B cell (primary cell): ENCODE data around the gene DENND2C. TPM values are rescaled to one million over a fixed set of nuclear protein-coding genes. Genes with fewer than 3 reads are reported as not detected.

ENCODE experiments used
- ATAC-seq: fragments of 200-7000 bp; cut with Tn5 transposase; one replicate; pipeline ENCODE4 v1.10.0; 2021; ENCODE audit warnings: low read depth, mild to moderate bottlenecking, moderate number of reproducible peaks, moderate library complexity
- CTCF ChIA-PET: fragments of 350-600 bp; sonication (Branson Sonifier 250); formaldehyde crosslinking; loops from one replicate; lab custom pipeline; 2021; ENCODE audit warnings: antibody characterized with exemption, inconsistent platforms; lab: Charles Lee
- POLR2A ChIA-PET: fragments of 350-600 bp; sonication (Branson Sonifier 250); formaldehyde crosslinking; loops from one replicate; lab custom pipeline; 2021; ENCODE audit warnings: antibody characterized with exemption; lab: Charles Lee
- DNase-seq: peaks from one replicate; pipeline ENCODE4 v3.0.0; 2013
- H2AFZ ChIP-seq: 2 replicates; pipeline ENCODE4 v1.6.1; 2012; ENCODE audit warnings: mild to moderate bottlenecking, low read depth, low read length; ENCODE audit not compliant: insufficient read depth, poor library complexity, severe bottlenecking
- H3K27ac ChIP-seq, 2 donors: 1 replicate in 1 of 2; 2 replicates in 1 of 2; pipeline ENCODE4 v1.5.1; 2012 to 2013; ENCODE audit warnings: low read length in 2 of 2, mild to moderate bottlenecking in 2 of 2, moderate library complexity in 1 of 2
- H3K27me3 ChIP-seq, 4 experiments: fragments of 200-600 bp in 1 of 4; sonication (generic) in 1 of 4; replicated peaks in 1 of 4; 1 replicate in 2 of 4; 2 replicates in 2 of 4; pipeline versions ENCODE4 v1.6.1 to v1.7.0; 2013 to 2016; ENCODE audit warnings: low read length in 3 of 4, mild to moderate bottlenecking in 2 of 4, mixed read lengths in 1 of 4, moderate library complexity in 1 of 4; ENCODE audit not compliant: insufficient read depth in 4 of 4, control insufficient read depth in 3 of 4; ENCODE audit errors: control extremely low read depth in 1 of 4
- H3K36me3 ChIP-seq, 2 experiments: replicated peaks in 1 of 2; 1 replicate in 1 of 2; 2 replicates in 1 of 2; pipeline versions ENCODE4 v1.6.1 to v1.7.1; 2013; ENCODE audit warnings: low read length in 1 of 2; ENCODE audit not compliant: insufficient read depth in 2 of 2, control insufficient read depth in 1 of 2; ENCODE audit errors: control extremely low read depth in 1 of 2, extremely low read depth in 1 of 2
- H3K4me1 ChIP-seq, 2 donors: fragments of 200-600 bp in 1 of 2; sonication (generic) in 1 of 2; 1 replicate in 1 of 2; 2 replicates in 1 of 2; pipeline versions ENCODE4 v1.5.1 to v1.6.1; 2013 to 2017; ENCODE audit warnings: low read length in 2 of 2; ENCODE audit not compliant: control insufficient read depth in 2 of 2, insufficient read depth in 2 of 2
- H3K4me2 ChIP-seq: replicated peaks from 2 replicates; pipeline ENCODE3; 2012; ENCODE audit warnings: mild to moderate bottlenecking, low read depth, low read length; ENCODE audit not compliant: poor library complexity, severe bottlenecking
- H3K4me3 ChIP-seq, 5 experiments: fragments of 200-600 bp in 1 of 5; sonication (generic) in 1 of 5; 1 replicate in 3 of 5; 2 replicates in 2 of 5; pipeline versions ENCODE4 v1.5.1 to v1.7.0; 2011 to 2016; ENCODE audit warnings: low read length in 4 of 5, mild to moderate bottlenecking in 4 of 5, low read depth in 2 of 5, control low read depth in 1 of 5, moderate library complexity in 1 of 5; ENCODE audit not compliant: insufficient read depth in 1 of 5; ENCODE audit errors: control extremely low read depth in 1 of 5, extremely low read depth in 1 of 5
- H3K79me2 ChIP-seq: fragments of 200-600 bp; sonication (generic); one replicate; pipeline ENCODE4 v1.6.0; 2016; ENCODE audit warnings: low read length; ENCODE audit not compliant: control insufficient read depth, insufficient read depth
- H3K9ac ChIP-seq: fragments of 200-600 bp; sonication (generic); 2 replicates; pipeline ENCODE4 v1.6.1; 2017; ENCODE audit warnings: mild to moderate bottlenecking, low read length, moderate library complexity
- H3K9me3 ChIP-seq, 3 donors: one replicate each; pipeline versions ENCODE4 v1.6.1 to v1.7.1; 2013; ENCODE audit warnings: low read length in 2 of 3; ENCODE audit not compliant: control insufficient read depth in 2 of 3, insufficient read depth in 1 of 3; ENCODE audit errors: control extremely low read depth in 1 of 3
- H4K20me1 ChIP-seq: 2 replicates; pipeline ENCODE4 v1.6.0; 2012; ENCODE audit warnings: mild to moderate bottlenecking, low read length; ENCODE audit not compliant: insufficient read depth, control insufficient read depth, poor library complexity, severe bottlenecking
- H3K27ac Mint-ChIP-seq: one replicate; pipeline ENCODE4 v1.8.0; 2021; ENCODE audit warnings: mixed read lengths
- H3K27me3 Mint-ChIP-seq: one replicate; pipeline ENCODE4 v1.8.0; 2021; ENCODE audit warnings: mixed read lengths
- H3K4me1 Mint-ChIP-seq: one replicate; pipeline ENCODE4 v1.8.0; 2021; ENCODE audit warnings: mixed read lengths
- H3K4me3 Mint-ChIP-seq: one replicate; pipeline ENCODE4 v1.8.0; 2021; ENCODE audit warnings: mixed read lengths
- H3K9me3 Mint-ChIP-seq: one replicate; pipeline ENCODE4 v1.8.0; 2022; ENCODE audit warnings: mixed read lengths; ENCODE audit not compliant: insufficient read depth
- CTCF ChIP-seq: fragments of 200-600 bp; IDR thresholded peaks from one replicate; pipeline ENCODE4 v1.8.0; 2022; ENCODE audit warnings: antibody characterized with exemption, mild to moderate bottlenecking
- EZH2 ChIP-seq: IDR thresholded peaks from 2 replicates; pipeline ENCODE4 v1.6.1; 2012; ENCODE audit warnings: borderline replicate concordance, low read depth, mild to moderate bottlenecking, moderate library complexity, low read length; ENCODE audit not compliant: insufficient read depth, poor library complexity, severe bottlenecking
- WGBS: methylation state at CpG from one replicate; pipeline ENCODE4 v1.1.5; 2013; ENCODE audit warnings: missing lambda C conversion rate; ENCODE audit not compliant: insufficient coverage; 5-methylcytosine and 5-hydroxymethylcytosine counted together
- intact Hi-C: fragments of 100-400 bp; cut with micrococcal nuclease; formaldehyde crosslinking; loops from one replicate; pipeline ENCODE4 v1.10.0; 2022
- polyA plus RNA-seq: library from polyadenylated mRNA; depleted of rRNA; stranded (reverse); fragments of >200 nt; gene quantifications from 2 replicates; pipeline ENCODE4 v1.2.3, GENCODE V29; 2012
- total RNA-seq, 2 donors: library from RNA; stranded (reverse); fragments of 120-200 nt in 1 of 2; gene quantifications; 1 replicate in 1 of 2; 2 replicates in 1 of 2; pipeline versions ENCODE4 v1.2.3 to v1.2.4, GENCODE V29; 2013 to 2022

DENND2C gene
- total and polyA plus RNA-seq, 2 donors (not counting 1 experiment from before 2014, with no cell fraction given), result 0.18 to 0.76 TPM

DNA sequence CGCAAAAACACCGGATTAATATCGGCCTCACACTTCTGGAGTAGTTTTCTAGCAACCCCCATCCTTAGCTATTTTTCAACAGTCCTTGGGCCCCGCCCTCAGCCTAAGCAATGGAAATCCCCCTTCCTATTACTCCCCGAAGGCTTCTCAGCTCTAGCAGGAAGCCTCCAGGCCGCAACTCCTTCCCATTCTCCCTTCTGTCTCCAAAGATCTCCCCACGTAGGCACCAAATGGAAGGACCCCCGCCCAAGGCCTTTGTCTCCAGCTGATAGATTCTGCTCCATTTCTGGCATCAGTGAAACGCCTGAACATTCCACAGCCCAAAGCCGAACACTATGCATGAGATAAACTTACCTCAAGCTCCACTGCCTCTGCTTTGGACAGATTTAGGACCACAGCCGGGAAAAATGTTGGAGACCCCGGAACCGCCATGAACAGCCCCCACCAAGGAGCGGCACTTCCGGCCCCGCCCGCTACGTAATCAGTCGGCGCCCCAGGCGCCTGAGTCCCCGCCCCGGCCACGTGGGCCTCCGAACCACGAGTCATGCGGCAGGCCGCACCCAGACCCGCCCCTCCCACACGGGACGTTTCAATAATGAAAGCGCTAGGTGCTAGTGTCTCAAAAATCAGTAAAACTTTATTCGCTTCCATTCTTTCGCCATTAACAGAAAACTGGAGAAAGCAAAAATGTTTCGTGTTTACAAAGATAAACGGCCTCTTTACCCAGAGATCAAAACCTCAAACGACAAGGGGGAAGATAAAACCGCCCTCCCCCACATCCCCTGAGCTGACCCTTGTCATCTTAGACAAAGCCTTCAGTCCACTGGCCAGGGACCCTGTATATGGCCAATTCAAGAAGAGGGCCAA lies 46.7 kb upstream of the DENND2C start, which contains the start of gene NRAS:
TSS of gene NRAS (minus strand) at position 468 of the 867 bp plus-strand sequence. CDS start 611 bp downstream, outside the sequence.
- Mint-ChIP-seq H3K27me3 (no peaks in the 10 kb centered on the region), H3K27ac (peak within 1 kb of the TSS; percentile 99), H3K4me1 (peaks cover 29% of the 10 kb centered on the region), H3K9me3 (no peaks in the 10 kb centered on the region), H3K4me3 (peak within 1 kb of the TSS; percentile 99)
- peak; percentile 96 for DNase-seq
- H2AFZ ChIP-seq, result peak within 1 kb of the TSS; percentile 61
- H3K79me2 ChIP-seq, result peaks cover 35% of the 10 kb centered on the region
- WGBS, result under 1% methylated on average over 38 of the region's 38 CpGs
- ChIA-PET POLR2A (interaction anchor here (0.5 to 1.7 kb wide), 5 partner anchors 26 to 205 kb away, joined by 3 to 6 read pairs (median 5); partner anchors contain the start of genes CSDE1, DENND2C, SIKE1 and TRIM33), CTCF (interaction anchor here (0.6 to 1.6 kb wide), 3 partner anchors 41 to 236 kb away, joined by 3 to 4 read pairs (median 4); partner anchors contain the start of gene CSDE1)
- peak within 1 kb of the TSS; percentile 69 to 95 (median 89) for H3K4me3 ChIP-seq
- H3K4me1 ChIP-seq, result peaks cover 15 to 16% of the 10 kb centered on the region in 2 donors
- no peaks in the 10 kb centered on the region for H3K27me3 ChIP-seq
- H3K36me3 ChIP-seq, result peaks cover 8 to 68% of the 10 kb centered on the region in 2 experiments
- no peaks in the 10 kb centered on the region for H3K9me3 ChIP-seq
- intact Hi-C loops, result loop anchor here (1.0 to 10.0 kb wide), 9 partner anchors 41 to 2002 kb away; partner anchors contain the start of genes BCAS2, CSDE1, DENND2C and PPM1J
- peak within 1 kb of the TSS; percentile 97 for H3K27ac ChIP-seq
- peak; percentile 96 for ATAC-seq
- H3K9ac ChIP-seq, result peak within 1 kb of the TSS; percentile 94
- H4K20me1 ChIP-seq, result no peaks in the 10 kb centered on the region
- TF ChIP-seq CTCF, result no peak
- no peak for TF ChIP-seq EZH2
- peak within 1 kb of the TSS; percentile 72 for H3K4me2 ChIP-seq
